Activated CD8-positive, alpha-beta memory T cell treated with anti-CD3 and anti-CD28 coated beads for 1 hour (primary cell): ENCODE results near the gene FFAR3.

Experiments used
- DNase-seq, 2 donors: peaks; one replicate each; pipeline ENCODE4 v3.0.0-alpha.2; 2020; ENCODE audit warnings: low read depth in 1 of 2; ENCODE audit errors: extremely low read depth in 1 of 2

FFAR3 gene, protein sequence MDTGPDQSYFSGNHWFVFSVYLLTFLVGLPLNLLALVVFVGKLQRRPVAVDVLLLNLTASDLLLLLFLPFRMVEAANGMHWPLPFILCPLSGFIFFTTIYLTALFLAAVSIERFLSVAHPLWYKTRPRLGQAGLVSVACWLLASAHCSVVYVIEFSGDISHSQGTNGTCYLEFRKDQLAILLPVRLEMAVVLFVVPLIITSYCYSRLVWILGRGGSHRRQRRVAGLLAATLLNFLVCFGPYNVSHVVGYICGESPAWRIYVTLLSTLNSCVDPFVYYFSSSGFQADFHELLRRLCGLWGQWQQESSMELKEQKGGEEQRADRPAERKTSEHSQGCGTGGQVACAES

DNA sequence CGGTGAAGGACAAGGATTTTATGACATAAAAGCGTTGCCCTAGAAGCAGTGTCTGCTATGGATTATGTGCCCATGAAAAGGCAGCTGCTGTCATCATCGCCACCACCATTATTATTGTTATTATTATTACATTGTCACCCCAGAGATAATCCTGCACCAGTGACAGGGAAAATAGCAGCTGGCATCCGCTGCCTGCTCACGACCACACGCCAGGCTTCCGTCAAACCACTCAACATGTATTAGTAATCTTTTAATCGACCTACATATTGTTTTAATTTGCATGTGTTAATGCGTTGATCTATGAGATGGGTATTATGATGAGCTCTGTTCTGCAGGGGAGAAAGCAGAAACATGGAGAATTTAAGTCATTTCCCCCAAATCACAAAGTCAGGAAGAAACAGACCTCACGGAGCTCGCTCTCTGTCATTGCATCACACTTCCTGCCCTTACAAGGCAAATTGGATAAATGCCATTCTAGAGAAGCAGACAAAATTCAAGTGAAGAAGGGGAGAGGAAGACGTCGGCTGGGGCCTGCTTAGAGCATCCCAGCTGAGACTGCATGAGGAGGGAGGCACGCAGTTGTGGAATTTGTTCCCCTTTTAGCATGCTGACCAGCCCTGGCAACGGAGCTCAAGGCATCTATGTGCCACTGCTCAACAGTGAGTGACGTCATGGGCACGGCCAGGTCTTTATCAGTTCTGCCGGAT is at the start of gene FFAR3:
Gene FFAR3, plus strand, starts transcription at position 594 of the 707 bp plus-strand sequence. CDS start 431 bp downstream, outside the sequence.
- no peak for DNase-seq

DNA sequence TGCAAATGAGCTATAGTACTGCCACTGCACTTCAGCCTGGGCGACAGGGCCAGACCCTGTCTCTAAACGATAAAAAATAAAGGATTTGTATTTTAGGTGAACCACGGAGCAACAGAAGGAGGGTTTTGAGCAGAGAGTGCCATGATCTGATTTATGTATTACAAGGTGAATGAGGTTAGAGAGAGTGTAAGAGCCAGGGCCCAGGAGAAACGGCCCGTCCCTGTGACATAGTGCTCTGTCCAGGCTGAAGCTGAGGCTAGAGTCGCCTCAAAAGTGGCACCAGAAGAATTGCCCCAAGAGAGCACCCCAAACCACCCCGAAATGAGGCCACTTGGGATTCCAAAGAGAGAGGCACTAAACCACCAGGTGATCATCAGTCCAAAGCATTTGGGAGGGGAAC is 49.4 kb upstream of the FFAR3 start:
- DNase-seq, result no peak

GRCh38 chr19:35309481-35310279 is 48.6 kb upstream of the FFAR3 start:
- no peak for DNase-seq

DNA sequence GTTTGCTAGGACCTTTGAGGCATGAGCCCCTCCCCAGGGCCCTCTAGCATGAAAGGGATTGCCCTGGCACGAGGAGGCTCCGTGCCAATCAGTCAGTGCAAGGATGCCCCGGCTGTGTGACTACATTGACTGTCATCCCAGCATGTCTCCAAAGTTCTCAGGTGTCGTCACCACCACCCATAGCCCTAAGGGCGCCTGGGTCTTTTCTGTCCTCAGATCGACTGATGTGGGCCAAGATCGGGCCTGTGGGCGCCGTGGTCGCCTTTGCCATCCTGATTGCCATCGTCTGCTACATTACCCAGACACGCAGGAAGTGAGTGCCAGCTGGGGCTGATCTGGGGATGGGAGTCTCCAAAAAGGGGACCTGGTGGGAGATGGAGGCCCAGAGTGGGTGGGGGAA is 47.9 kb upstream of the FFAR3 start:
- no peak for DNase-seq

DNA sequence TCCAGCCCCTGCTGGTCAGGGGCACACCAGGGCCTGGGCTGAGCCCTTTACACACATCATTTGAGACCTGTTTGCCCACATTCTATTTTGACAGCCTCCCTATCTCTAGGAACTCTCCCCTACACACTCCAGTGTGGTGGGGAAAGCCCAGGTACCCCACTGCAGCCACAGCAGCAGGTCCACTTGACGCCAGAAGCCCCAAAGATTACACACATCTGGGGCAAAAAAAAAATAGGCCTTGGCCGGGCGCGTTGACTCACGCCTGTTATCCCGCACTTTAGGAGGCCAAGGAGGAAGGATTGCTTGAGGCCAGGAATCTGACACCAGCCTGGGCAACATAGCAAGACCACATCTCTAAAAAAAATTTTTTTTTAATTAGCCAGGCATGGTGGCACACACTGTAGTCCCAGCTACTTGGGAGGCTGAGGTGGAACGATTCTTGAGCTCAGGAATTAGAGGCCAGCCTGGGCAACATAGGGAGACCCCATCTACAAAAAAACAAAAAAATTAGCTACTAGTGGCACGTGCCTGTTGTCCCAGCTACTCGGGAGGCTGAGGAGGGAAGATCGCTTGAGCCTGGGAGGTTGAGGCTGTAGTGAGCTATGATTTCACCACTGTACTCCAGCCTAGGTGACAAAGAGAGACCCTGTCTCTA is 47.3 kb upstream of the FFAR3 start:
- no peak for DNase-seq

DNA sequence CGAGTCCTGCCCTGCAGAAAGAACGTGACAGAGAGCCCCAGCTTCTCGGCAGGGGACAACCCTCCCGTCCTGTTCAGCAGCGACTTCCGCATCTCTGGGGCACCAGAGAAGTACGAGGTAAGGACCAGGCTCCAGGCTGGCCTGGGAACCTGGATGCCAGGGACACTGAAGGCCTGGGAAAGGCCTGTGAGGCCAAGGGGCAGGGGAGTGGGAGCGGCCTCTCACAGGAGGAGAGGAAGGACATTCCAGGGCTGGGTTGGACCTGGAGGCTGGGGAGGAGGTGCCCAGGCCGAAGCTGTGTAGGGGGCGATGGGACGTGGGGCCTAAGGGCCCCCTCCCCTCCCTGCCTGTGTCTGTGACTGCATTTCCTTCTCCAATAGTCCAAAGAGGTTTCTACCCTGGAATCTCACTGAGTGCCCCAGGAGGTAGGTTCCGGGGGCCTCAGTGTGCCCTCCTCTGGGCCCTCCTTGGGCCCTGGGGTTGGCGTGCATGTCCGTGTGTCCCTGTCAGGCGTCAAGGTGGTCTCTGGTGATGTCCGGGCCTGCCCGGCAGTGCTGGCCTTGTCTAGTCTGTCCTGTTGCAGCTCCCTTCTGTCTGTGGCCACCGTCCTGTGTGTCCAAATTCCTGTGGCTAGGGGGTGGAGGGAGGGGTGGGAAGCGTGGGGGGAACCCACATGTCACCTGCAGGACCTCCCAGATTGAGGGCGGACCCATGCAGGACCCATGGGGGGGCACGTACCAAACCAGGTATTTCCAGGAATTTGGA is 46.2 kb upstream of the FFAR3 start:
- DNase-seq, result no peak

DNA sequence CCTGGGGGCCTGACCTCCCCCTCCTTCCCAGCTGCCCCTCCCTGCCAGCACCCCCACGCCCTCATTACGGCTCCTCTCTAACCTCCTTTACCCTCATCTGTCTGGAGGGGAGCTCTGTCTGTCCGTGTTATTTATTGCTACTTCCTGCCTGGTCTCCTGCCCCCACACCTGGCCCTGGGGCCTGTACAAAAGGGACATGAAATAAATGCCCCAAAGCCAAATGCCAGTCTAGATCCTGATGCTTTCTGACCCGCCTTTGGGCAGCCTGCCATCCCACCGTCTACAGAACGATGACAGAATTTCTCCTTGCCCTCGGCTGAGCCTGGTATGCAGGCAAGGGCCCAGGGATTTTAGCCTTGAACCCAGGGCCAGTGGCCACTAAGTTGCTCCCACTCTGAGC is 44.7 kb upstream of the FFAR3 start:
- no peak for DNase-seq

DNA sequence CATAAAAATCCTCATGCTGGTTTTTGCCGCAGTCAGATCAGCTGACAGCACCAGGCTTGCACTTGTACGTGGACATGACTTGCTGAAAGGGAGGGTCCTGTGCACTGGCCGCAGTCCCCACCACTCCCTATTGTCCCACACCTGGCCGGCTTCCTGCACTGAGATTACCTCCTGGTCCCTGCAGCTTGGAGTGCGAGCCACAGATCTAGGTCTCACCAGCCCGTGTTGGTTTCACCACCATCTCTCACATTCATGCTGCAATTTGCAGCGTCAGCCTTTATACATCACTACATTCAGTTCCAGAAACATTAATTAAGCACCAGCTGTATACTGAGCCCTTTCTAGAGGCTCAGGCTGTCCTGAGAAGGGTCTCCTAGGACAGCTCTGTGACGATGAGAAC is 44.2 kb upstream of the FFAR3 start:
- DNase-seq, result no peak

GRCh38 chr19:35314858-35315470 is 43.3 kb upstream of the FFAR3 start:
- DNase-seq, result no peak

DNA sequence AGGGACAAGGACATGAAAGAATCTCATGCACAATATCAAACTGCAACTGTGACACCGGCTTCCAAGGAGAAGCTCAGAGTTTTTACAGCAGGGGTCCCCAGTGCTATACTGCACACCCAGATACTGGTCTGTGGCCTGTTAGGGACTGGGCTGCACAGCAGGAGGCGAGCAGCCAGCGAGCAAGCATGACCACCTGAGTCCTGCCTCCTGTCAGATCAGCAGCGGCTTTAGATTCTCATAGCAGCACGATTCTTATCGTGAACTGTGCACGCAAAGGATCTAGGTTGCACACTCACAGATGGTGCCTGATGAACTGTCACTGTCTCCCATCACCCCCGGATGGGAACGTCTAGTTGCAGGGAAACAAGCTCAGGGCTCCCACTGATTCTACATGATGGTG is 42.4 kb upstream of the FFAR3 start:
- DNase-seq, result no peak

DNA sequence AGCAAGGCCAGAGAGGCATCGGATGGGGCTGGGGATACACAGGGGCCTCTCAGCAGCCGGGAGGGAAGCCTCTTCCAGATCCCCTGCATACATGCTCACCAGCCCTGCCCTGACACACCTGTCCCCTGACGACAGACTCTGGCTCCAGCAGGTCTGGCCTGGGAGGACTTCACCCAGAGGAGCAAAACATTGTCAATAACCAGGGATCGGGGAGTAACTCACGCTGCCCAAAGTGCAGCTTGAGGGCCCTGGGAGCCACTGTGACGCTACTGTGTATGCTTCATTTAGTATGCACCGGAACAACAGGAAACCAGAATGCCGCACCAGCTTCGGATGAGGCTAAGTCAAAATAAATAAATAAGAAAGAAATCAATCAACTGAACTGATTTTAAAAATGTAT is 41.7 kb upstream of the FFAR3 start:
- no peak for DNase-seq

DNA sequence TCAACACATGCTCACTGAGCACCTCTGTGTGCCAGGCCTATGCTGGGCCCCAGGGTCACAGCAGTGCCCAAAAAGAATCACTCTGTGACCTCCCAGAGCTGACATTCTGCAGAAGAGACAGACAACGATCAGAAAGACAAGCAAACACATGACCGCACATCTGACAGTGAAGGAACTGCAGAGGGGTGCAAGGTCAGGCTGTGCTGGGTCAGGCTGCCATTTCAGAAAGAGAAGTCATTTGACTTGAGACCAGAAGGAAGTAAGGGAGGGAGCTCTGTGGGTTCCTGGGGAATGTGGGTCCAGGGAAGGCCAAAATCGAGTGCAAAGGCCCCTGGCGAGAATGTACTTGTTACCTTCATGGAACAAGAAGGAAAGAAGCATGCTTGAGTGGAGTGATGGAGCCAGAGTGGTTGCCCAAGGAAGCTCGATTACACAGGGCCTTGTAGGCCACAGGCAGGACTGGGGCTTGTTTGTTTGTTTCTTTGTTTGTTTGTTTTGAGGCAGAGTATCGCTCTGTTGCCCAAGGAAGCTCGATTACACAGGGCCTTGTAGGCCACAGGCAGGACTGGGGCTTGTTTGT is 40.7 kb upstream of the FFAR3 start:
- DNase-seq, result no peak

- no peak for DNase-seq
These were observed 39.4 kb upstream of the FFAR3 start for GRCh38 chr19:35318679-35319448.

DNA sequence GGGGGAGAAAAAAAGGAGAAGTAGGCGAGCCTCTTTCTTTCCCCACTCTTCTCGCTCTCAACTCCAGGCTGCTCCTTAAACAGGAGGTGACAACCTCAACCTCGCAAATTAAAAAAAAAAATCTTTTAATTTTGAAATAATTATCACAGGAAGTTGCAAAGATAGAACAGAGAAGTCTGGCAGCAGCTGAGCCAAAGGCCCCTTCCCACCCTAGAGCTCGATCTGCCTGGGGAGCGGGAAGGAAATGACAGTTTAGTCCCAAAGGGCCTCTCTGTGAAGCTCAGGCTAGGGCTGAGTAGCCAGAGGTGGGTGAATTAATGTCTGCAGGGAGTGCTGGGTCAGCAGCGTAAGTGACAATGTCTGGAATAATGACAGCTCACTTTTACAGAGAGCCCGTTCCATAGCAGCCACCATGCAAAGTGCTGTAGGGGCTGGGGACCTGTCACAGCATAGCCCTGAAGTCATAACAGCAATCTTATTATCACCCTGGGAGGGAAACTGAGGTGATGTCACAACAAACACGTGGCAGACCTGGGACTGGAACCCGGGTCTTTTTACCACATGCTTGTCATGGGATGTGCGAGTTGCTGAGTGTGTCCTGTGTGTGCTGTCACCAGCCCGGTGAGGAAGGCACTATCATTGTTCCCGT is 38.1 kb upstream of the FFAR3 start:
- DNase-seq, result no peak

DNA sequence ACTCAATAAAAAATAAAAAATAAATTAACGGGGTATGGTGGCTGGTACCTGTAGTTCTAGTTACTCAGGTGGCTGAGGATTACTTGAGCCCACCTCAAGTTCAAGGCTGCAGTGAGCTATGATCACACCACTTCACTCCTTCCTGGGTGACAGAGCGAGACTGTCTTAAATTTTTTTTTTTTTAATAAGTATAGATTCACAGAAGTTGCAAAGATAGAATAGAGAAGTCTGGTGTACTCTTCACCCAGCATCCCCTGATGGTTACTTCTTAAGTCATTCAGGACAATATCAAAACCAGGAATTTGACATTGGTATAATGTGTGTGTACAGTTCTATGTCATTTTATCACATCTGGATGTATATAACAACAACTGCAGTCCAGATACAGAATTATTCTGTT is 37.0 kb upstream of the FFAR3 start:
- DNase-seq, result no peak

DNA sequence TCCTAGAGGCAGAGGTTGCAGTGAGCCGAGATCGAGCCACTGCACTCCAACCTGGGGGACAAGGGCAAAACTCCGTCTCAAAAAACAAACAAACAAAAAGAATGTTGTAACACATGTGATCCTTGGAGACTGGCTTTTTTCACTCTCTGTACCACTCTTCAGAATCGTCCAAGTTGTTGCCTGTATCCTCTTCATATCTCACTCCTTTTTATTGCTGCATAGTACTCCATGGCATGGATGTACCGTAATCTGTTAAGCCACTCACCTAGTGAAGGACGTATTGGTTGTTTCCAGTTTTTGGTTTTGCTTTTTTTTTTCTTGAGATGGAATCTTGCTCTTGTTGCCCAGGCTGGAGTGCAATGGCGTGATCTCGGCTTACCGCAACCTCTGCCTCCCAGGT is 36.2 kb upstream of the FFAR3 start:
- no peak for DNase-seq

- no peak for DNase-seq
These were observed 30.6 kb upstream of the FFAR3 start for GRCh38 chr19:35327642-35328041.

- no peak for DNase-seq
These were observed 29.4 kb upstream of the FFAR3 start, which contains the start of gene CD22 for GRCh38 chr19:35328851-35329285. TSS of gene CD22 (plus strand) at chr19:35329187. CDS start at chr19:35332041, 2,854 bp downstream.
